HG02763 (cell line): ENCODE measurements around the gene ADAM12.
"Not testable (repeated sequence)": the region's sequence is repeated elsewhere in the genome, so short reads cannot be mapped to it uniquely, and the experiment has no call there.

Experiments used
- ATAC-seq: cut with Tn5 transposase; IDR thresholded peaks from one replicate; pipeline ENCODE4 v1.9.1; 2021; ENCODE audit warnings: mild to moderate bottlenecking, moderate library complexity; ENCODE audit not compliant: unreplicated experiment

ADAM12 gene

GRCh38 chr10:126263006-126263676 lies 125.1 kb downstream of the ADAM12 start:
- ATAC-seq: no peak

GRCh38 chr10:126262233-126262838 lies 125.9 kb downstream of the ADAM12 start:
- ATAC-seq: no peak

- no peak for ATAC-seq
Measured at GRCh38 chr10:126259760-126260479, 128.4 kb downstream of the ADAM12 start.

GRCh38 chr10:126256864-126257263 lies 131.4 kb downstream of the ADAM12 start:
- no peak for ATAC-seq

GRCh38 chr10:126255313-126255712 lies 133.0 kb downstream of the ADAM12 start:
- ATAC-seq: no peak

- no peak for ATAC-seq
Measured at GRCh38 chr10:126253611-126253998, 134.7 kb downstream of the ADAM12 start.

GRCh38 chr10:126252884-126253610 lies 135.2 kb downstream of the ADAM12 start:
- ATAC-seq: no peak

GRCh38 chr10:126251778-126252407 lies 136.4 kb downstream of the ADAM12 start:
- ATAC-seq: no peak

- ATAC-seq: no peak
Measured at GRCh38 chr10:126250527-126251310, 137.6 kb downstream of the ADAM12 start.

GRCh38 chr10:126250045-126250444 lies 138.2 kb downstream of the ADAM12 start:
- no peak for ATAC-seq

GRCh38 chr10:126247446-126247975 lies 140.8 kb downstream of the ADAM12 start:
- ATAC-seq: no peak

GRCh38 chr10:126246396-126246795 lies 141.9 kb downstream of the ADAM12 start:
- not testable (repeated sequence) for ATAC-seq

- ATAC-seq: no peak
Measured at GRCh38 chr10:126245501-126245900, 142.8 kb downstream of the ADAM12 start.

GRCh38 chr10:126243971-126244370 lies 144.3 kb downstream of the ADAM12 start:
- no peak for ATAC-seq

- no peak for ATAC-seq
Measured at GRCh38 chr10:126243306-126243705, 145.0 kb downstream of the ADAM12 start.

GRCh38 chr10:126242397-126243260 lies 145.6 kb downstream of the ADAM12 start:
- no peak for ATAC-seq

GRCh38 chr10:126240483-126240882 lies 147.8 kb downstream of the ADAM12 start:
- ATAC-seq: no peak

- no peak for ATAC-seq
Measured at GRCh38 chr10:126239844-126240243, 148.4 kb downstream of the ADAM12 start.
